Measurements from ENCODE around the gene CCZ1B. TPM values are rescaled to one million over a fixed set of nuclear protein-coding genes. Genes with fewer than 3 reads are reported as not detected.
"Not testable (repeated sequence)": the region's sequence is repeated elsewhere in the genome, so short reads cannot be mapped to it uniquely, and the experiment has no call there.

CCZ1B gene
- total RNA-seq, 2 experiments from 2014 or later: 80.5 to 89.4 TPM

GRCh38 chr7:6815470-6815869, 10.6 kb downstream of the CCZ1B start:
- H3K27me3 Mint-ChIP-seq, H3K27ac Mint-ChIP-seq, H3K9me3 Mint-ChIP-seq, DNase-seq, H3K4me1 Mint-ChIP-seq, H3K4me3 Mint-ChIP-seq, POLR2A ChIA-PET, CTCF ChIA-PET: not testable (repeated sequence)
- H3K36me3 Mint-ChIP-seq (ENCODE audit: low read depth): peaks cover 14% of the 10 kb centered on the region

GRCh38 chr7:6813011-6813410, 13.1 kb downstream of the CCZ1B start:
- H3K4me3 Mint-ChIP-seq, CTCF ChIA-PET, H3K27me3 Mint-ChIP-seq, POLR2A ChIA-PET, DNase-seq, H3K4me1 Mint-ChIP-seq, H3K27ac Mint-ChIP-seq, H3K9me3 Mint-ChIP-seq: not testable (repeated sequence)
- peaks cover 12% of the 10 kb centered on the region for H3K36me3 Mint-ChIP-seq (ENCODE audit: low read depth)

GRCh38 chr7:6807959-6808358, 18.1 kb downstream of the CCZ1B start:
- H3K36me3 Mint-ChIP-seq (ENCODE audit: low read depth); H3K4me1 Mint-ChIP-seq: not testable (repeated sequence)

GRCh38 chr7:6807393-6807918, 18.6 kb downstream of the CCZ1B start:
- H3K9me3 Mint-ChIP-seq; POLR2A ChIA-PET; H3K27ac Mint-ChIP-seq; H3K36me3 Mint-ChIP-seq (ENCODE audit: low read depth); H3K27me3 Mint-ChIP-seq; CTCF ChIA-PET; H3K4me3 Mint-ChIP-seq; H3K4me1 Mint-ChIP-seq; DNase-seq: not testable (repeated sequence)

More at GRCh38 chr7:6807959-6808358, 18.1 kb downstream of the CCZ1B start:
- CTCF ChIA-PET, DNase-seq, H3K27ac Mint-ChIP-seq, H3K4me3 Mint-ChIP-seq, H3K9me3 Mint-ChIP-seq, H3K27me3 Mint-ChIP-seq, POLR2A ChIA-PET: not testable (repeated sequence)

- H3K27me3 Mint-ChIP-seq: not testable (repeated sequence)
These were observed 25.7 kb downstream of the CCZ1B start for GRCh38 chr7:6800331-6800730.

GRCh38 chr7:6799887-6800286, 26.2 kb downstream of the CCZ1B start:
- H3K4me3 Mint-ChIP-seq; H3K36me3 Mint-ChIP-seq (ENCODE audit: low read depth); H3K27me3 Mint-ChIP-seq; H3K9me3 Mint-ChIP-seq; POLR2A ChIA-PET; CTCF ChIA-PET; H3K4me1 Mint-ChIP-seq; H3K27ac Mint-ChIP-seq; DNase-seq: not testable (repeated sequence)

More at GRCh38 chr7:6800331-6800730, 25.7 kb downstream of the CCZ1B start:
- CTCF ChIA-PET; DNase-seq; H3K4me1 Mint-ChIP-seq; H3K27ac Mint-ChIP-seq; H3K4me3 Mint-ChIP-seq; H3K36me3 Mint-ChIP-seq (ENCODE audit: low read depth); POLR2A ChIA-PET; H3K9me3 Mint-ChIP-seq: not testable (repeated sequence)

- H3K9me3 Mint-ChIP-seq; DNase-seq; H3K27ac Mint-ChIP-seq; H3K27me3 Mint-ChIP-seq; POLR2A ChIA-PET; CTCF ChIA-PET; H3K4me1 Mint-ChIP-seq; H3K36me3 Mint-ChIP-seq (ENCODE audit: low read depth); H3K4me3 Mint-ChIP-seq: not testable (repeated sequence)
These were observed 28.0 kb downstream of the CCZ1B start for GRCh38 chr7:6798047-6798446.

- DNase-seq; H3K36me3 Mint-ChIP-seq (ENCODE audit: low read depth); CTCF ChIA-PET; H3K9me3 Mint-ChIP-seq; POLR2A ChIA-PET; H3K27me3 Mint-ChIP-seq; H3K27ac Mint-ChIP-seq; H3K4me1 Mint-ChIP-seq; H3K4me3 Mint-ChIP-seq: not testable (repeated sequence)
These were observed 28.9 kb downstream of the CCZ1B start for GRCh38 chr7:6797218-6797617.

GRCh38 chr7:6794276-6794675, 31.8 kb downstream of the CCZ1B start:
- H3K4me3 Mint-ChIP-seq; DNase-seq; POLR2A ChIA-PET; H3K9me3 Mint-ChIP-seq; H3K36me3 Mint-ChIP-seq (ENCODE audit: low read depth); H3K27me3 Mint-ChIP-seq; H3K27ac Mint-ChIP-seq; CTCF ChIA-PET; H3K4me1 Mint-ChIP-seq: not testable (repeated sequence)

- H3K9me3 Mint-ChIP-seq; H3K27me3 Mint-ChIP-seq; H3K4me3 Mint-ChIP-seq; H3K4me1 Mint-ChIP-seq; H3K36me3 Mint-ChIP-seq (ENCODE audit: low read depth); DNase-seq; H3K27ac Mint-ChIP-seq; POLR2A ChIA-PET; CTCF ChIA-PET: not testable (repeated sequence)
These were observed 33.8 kb downstream of the CCZ1B start for GRCh38 chr7:6792113-6792872.

GRCh38 chr7:6789353-6789752, 36.7 kb downstream of the CCZ1B start:
- CTCF ChIA-PET, H3K4me3 Mint-ChIP-seq: not testable (repeated sequence)

GRCh38 chr7:6781581-6781980, 44.5 kb downstream of the CCZ1B start:
- POLR2A ChIA-PET; H3K4me1 Mint-ChIP-seq; H3K36me3 Mint-ChIP-seq (ENCODE audit: low read depth); CTCF ChIA-PET; H3K27ac Mint-ChIP-seq; DNase-seq; H3K4me3 Mint-ChIP-seq; H3K27me3 Mint-ChIP-seq; H3K9me3 Mint-ChIP-seq: not testable (repeated sequence)

More at GRCh38 chr7:6789353-6789752, 36.7 kb downstream of the CCZ1B start:
- H3K27me3 Mint-ChIP-seq; H3K27ac Mint-ChIP-seq; H3K9me3 Mint-ChIP-seq; DNase-seq; H3K36me3 Mint-ChIP-seq (ENCODE audit: low read depth); H3K4me1 Mint-ChIP-seq; POLR2A ChIA-PET: not testable (repeated sequence)

- CTCF ChIA-PET; H3K27me3 Mint-ChIP-seq; H3K4me3 Mint-ChIP-seq; H3K36me3 Mint-ChIP-seq (ENCODE audit: low read depth); H3K9me3 Mint-ChIP-seq; H3K4me1 Mint-ChIP-seq; POLR2A ChIA-PET; H3K27ac Mint-ChIP-seq; DNase-seq: not testable (repeated sequence)
These were observed 64.9 kb downstream of the CCZ1B start for GRCh38 chr7:6761186-6761585.

- CTCF ChIA-PET; POLR2A ChIA-PET; H3K9me3 Mint-ChIP-seq; H3K4me1 Mint-ChIP-seq; H3K4me3 Mint-ChIP-seq; H3K27ac Mint-ChIP-seq; H3K36me3 Mint-ChIP-seq (ENCODE audit: low read depth); H3K27me3 Mint-ChIP-seq; DNase-seq: not testable (repeated sequence)
These were observed 72.1 kb downstream of the CCZ1B start, which contains the start of gene RSPH10B2 for GRCh38 chr7:6753964-6754363. TSS of gene RSPH10B2 (plus strand) at chr7:6754103. CDS start at chr7:6757678, 3,575 bp downstream.

All from activated CD4-positive, alpha-beta memory T cell treated with anti-CD3 and anti-CD28 coated beads, Interleukin-2, amount 10 ng/mL, durations not matched to agents 7 days and 5 days (primary cell).